Panc1 (cell line): ENCODE measurements around the gene ING2.

ENCODE experiments used
- CTCF ChIP-seq: fragments of 450-650 bp; IDR thresholded peaks from 2 replicates; pipeline ENCODE4 v1.5.1; 2017; ENCODE audit warnings: mild to moderate bottlenecking
- POLR2AphosphoS5 ChIP-seq: IDR thresholded peaks from 2 replicates; pipeline ENCODE4 v1.6.1; 2012; ENCODE audit warnings: mild to moderate bottlenecking, low read depth, low read length, moderate library complexity

GRCh38 chr4:183548306-183548705 is 43.4 kb downstream of the ING2 start:
- TF ChIP-seq CTCF (no peak), POLR2AphosphoS5 (no peak)
